HG03139 (cell line): ENCODE results near the gene CREG2.
"Not testable (repeated sequence)": the region's sequence is repeated elsewhere in the genome, so short reads cannot be mapped to it uniquely, and the experiment has no call there.

ENCODE experiments used
- ATAC-seq: cut with Tn5 transposase; IDR thresholded peaks from one replicate; pipeline ENCODE4 v1.9.1; 2021; ENCODE audit not compliant: unreplicated experiment

CREG2 gene

DNA sequence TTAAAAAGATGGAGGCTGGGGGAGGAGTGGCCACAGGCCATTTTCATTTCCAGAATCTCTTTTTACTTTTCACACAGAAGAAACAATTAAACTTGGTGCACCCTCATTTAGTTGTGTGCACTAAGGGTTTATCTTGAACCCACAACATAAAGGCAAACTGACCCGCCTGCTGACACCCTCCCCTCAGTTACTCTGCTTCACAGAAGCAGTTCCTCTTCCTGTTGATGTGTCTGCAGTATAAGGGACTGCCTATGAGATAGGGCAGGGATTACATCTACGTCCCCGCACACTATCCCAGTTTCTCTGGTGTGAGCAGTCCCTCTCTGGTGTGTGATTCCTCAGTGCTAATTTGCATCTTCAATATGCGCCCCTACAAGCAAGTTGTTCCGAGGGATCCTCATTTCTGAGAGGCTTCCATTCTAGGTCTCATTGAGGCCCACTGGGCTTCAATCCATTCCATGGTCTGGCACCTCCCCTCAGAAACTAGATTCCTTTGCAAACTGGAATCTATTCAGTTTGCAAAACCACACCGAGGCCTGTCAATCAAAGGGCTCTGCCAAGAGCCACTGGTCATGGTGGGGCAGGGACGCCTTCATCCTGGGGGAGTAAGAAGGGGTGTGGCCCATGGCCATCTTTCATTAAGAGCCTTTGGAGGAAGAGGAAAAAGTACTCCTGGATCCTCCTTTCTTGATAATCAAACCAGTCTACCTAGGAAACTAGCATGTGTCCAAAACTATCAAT, 12.3 kb downstream of the CREG2 start:
- ATAC-seq = no peak

- no peak for ATAC-seq
Observed at GRCh38 chr2:101372792-101373191, 14.5 kb downstream of the CREG2 start.

DNA sequence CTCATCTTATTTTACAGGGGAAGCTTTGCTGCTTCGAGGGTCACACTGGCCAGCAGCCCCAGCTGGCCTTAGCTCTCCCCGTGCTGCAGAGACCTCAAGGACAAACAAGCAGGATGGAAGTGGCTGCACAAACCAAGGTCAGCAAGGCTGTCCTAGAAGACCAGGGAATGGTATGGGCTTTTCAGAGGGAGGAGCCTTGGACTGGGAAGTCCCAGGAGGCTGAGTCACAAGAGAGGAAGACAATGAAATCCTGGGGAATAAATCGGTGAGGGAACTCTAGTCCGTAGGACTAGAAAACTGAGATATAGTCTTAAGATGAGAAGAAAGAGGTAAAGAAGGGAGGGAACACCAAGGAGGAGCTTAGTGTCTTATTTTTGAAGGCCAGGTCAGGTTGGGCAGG, 15.7 kb downstream of the CREG2 start:
- ATAC-seq = no peak

DNA sequence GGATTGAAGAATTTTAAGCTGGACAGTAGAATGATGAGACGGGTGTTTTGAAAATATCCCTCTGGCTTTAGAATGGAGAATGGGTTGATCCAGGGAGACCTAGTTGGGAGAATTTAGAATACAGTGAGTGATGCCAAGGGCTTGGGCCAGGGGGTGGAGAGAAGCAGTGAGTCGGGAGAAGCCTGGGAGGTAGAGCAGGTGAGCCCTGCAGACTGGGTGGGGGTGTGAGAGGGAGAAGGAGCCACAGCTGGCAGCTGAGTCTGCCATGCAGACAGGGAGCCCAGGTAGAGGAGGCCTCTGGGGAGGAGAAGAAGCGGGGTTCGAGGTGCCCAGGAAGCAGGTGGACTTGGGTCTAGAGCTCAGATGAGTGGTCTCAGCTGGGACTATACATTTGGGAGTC, 18.2 kb downstream of the CREG2 start:
- ATAC-seq = no peak

DNA sequence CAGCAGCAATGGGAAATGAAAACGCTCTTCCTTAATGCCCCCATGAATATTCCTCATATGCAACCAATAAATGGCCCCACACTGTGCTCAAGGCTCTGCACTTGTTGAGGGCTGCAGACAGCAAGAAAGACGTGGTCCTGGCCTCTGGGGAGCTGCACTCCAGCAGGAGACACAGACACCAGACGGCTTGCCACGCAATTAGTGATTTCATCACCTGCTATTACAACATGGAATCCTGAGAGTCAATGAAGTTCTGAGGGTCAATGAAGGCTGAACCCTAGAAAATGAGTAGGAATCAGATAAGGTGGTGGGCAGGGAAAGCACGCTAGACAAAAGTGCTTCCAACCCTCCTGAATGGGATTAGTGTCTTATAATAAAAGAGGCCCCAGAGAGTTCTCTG, 18.9 kb downstream of the CREG2 start:
- no peak for ATAC-seq

- no peak for ATAC-seq
Observed at GRCh38 chr2:101367508-101367907, 19.8 kb downstream of the CREG2 start.

DNA sequence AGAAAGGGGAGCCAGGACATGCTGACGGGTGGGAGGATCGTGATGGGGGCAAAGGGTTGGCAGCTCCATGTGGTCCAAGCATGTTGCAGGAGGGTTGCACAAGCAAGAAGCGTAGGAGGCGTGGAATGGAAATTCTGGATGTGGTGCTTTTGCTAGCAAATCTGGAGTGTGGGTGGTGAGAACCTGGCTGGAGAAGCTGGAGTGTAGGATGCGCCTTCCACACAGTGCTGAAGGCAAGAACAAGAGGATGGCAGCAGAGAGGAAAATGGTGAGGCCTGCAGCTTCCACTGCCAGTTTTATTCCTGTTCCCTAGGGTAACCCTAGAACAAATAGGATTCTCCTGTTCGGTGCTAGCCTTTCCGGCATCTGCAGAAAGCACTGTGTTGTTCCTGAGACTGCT, 22.4 kb downstream of the CREG2 start:
- ATAC-seq = no peak

- no peak for ATAC-seq
Observed at GRCh38 chr2:101362777-101363176, 24.5 kb downstream of the CREG2 start.

GRCh38 chr2:101362316-101362715, 25.0 kb downstream of the CREG2 start:
- no peak for ATAC-seq

DNA sequence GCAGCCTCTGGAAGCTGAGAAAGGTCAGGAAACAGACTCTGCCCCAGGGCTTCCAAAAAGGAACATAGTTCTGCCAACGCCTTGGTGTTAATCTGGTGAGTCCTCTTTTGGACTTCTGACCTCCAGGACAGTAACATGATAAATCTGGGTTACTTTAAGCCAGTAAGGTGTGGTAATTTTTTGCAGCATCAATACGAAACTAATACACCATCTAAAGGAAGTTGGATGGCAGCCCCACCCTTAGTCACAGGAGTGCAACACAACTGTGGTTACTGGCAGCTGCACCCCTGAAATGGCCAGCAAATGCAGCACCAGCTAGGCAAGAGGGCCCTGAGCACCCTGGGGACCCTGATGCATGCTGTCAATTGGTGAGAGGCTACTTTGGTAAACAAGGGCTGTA, 25.8 kb downstream of the CREG2 start:
- no peak for ATAC-seq

DNA sequence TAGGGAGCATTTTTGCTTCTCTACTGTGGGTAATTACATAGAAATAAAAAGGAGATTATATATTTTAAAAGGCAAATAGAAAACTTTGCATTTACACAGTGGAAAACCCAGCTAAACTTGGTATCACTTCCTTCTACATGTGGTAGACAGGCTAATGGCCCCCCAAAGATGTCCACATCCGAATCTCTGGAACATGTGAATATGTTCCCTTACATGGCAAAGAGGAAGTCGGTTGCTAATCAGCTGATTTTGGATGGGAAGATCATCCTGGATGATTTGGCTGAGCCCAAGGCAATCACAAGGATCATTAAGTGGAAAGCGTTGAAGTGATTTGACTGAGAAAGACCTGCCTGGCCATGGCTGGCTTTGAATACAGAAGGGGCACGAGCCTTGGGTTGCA, 26.2 kb downstream of the CREG2 start:
- ATAC-seq = no peak

DNA sequence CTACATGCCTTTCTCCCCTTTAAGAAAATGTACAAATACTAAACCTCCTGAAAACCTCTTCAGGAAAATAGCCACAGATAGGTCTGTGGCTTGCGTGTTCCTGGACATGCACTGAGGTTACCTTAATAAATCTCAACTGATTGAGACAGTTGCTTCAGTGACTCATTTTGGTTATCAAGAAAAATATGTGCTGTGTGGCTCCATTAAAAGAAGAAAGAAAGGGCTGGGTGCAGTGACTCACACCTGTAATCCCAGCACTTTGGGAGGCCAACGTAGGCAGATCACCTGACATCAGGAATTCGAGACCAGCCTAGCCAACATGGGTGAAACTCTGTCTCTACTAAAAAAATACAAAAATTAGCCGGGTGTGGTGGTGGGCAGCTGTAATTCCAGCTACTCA, 27.1 kb downstream of the CREG2 start:
- no peak for ATAC-seq

DNA sequence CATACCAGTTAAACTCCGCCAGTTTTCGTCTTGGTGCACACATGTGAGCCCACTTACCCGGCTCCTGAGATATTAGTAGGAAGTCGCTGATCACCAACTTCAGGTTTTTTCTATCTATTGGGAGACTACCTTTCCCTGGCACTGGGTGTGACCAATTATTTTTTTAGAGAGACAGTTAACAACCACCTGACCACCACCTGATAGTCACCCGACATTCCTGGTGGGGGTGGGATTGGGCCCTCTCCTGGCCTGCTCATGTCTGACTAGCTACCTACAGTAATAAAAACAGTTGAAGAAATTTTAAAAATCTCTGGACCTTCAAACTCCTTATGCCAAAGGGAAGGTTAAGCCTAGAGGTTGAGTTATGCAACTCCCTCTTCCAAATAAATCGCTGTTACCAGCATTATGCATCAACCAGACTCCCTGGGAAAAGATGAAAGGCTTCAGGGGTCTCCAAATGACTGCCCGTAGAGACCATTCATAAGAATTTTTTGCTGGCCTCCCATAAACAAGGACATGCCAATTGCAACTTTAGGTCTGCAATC, 27.8 kb downstream of the CREG2 start:
- no peak for ATAC-seq

GRCh38 chr2:101357376-101357775, 29.9 kb downstream of the CREG2 start:
- no peak for ATAC-seq

- no peak for ATAC-seq
Observed at GRCh38 chr2:101356521-101356920, 30.8 kb downstream of the CREG2 start.

- ATAC-seq = no peak
Observed at GRCh38 chr2:101356055-101356454, 31.2 kb downstream of the CREG2 start.

- ATAC-seq = no peak
Observed at GRCh38 chr2:101355401-101356054, 31.8 kb downstream of the CREG2 start.

DNA sequence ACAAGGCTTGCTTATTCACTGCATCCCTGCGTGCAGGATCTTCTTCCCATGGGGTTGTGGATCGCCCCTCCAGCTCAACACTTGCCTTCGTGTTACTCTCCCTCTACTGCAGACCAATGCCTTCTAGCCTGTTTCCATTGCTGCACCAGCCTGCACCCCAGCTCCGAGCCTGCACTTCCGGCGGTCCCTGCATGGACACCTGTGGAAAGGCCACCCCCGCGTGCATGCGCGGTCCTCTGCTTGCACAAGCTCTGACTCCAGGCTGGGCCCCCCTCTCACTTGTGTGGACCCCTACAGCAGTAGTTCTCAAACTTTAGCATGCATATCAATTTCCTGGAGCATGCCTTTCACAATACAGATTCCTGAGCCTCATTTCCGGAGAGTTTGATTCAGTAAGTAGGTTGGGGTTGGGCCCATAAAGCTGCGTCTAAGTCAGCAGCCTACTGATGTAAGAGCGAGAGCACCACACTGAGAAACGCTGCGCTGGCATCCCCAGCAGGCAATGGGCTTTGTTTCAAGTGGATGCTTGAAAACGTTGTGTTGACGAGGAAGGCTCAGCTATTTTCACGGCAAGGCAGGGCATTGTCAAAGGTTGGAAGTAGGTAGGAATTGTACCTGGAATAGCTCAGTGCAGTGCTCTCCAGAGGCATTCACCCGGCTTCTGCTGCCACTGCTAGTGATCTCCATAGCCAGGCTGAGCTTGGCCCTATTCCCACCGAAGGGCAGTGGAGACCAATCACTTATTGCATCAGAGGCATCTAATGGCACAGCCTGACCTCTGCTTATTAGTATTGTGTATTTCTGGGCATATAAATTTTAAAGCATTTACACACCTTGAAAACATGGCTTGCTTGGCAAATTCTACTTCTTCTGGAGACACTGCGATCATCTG, 32.6 kb downstream of the CREG2 start:
- ATAC-seq = no peak

GRCh38 chr2:101352631-101353030, 34.7 kb downstream of the CREG2 start:
- not testable (repeated sequence) for ATAC-seq

- no peak for ATAC-seq
Observed at GRCh38 chr2:101351207-101351606, 36.1 kb downstream of the CREG2 start.

- ATAC-seq = no peak
Observed at GRCh38 chr2:101349893-101350662, 37.2 kb downstream of the CREG2 start.
